ENCODE results near the gene OR6Y1. TPM values are rescaled to one million over a fixed set of nuclear protein-coding genes. Genes with fewer than 3 reads are reported as not detected.

The OR6Y1 gene
- total and polyA plus RNA-seq, 2 donors (not counting 1 experiment from before 2014, with no cell fraction given) = not detected

GRCh38 chr1:158521666-158522058 lies 32.5 kb downstream of the OR6Y1 start:
- no peak overlapping the region for H3K27ac ChIP-seq (ENCODE audit: low read length in 2 of 2)
- Mint-ChIP-seq H3K27me3 (peaks cover 26% of the 10 kb centered on the region), H3K27ac (no peak overlapping the region), H3K4me3 (no peak overlapping the region), H3K4me1 (no peaks in the 10 kb centered on the region), H3K9me3 (ENCODE audit: insufficient read depth) (no peaks in the 10 kb centered on the region)
- H3K9me3 ChIP-seq (ENCODE audit: control extremely low read depth in 1 of 3, control insufficient read depth in 2 of 3, insufficient read depth in 1 of 3, low read length in 2 of 3) = no peaks in the 10 kb centered on the region
- no peaks in the 10 kb centered on the region for H3K79me2 ChIP-seq (ENCODE audit: control insufficient read depth, insufficient read depth, low read length)
- H3K4me1 ChIP-seq (ENCODE audit: control insufficient read depth in 2 of 2, insufficient read depth in 2 of 2, low read length in 2 of 2) = no peaks in the 10 kb centered on the region
- no peaks in the 10 kb centered on the region for H3K36me3 ChIP-seq (replicated peaks in 1 of 2; ENCODE audit: control extremely low read depth in 1 of 2, control insufficient read depth in 1 of 2, extremely low read depth in 1 of 2, insufficient read depth in 2 of 2, low read length in 1 of 2)
- DNase-seq (no peak), ATAC-seq (ENCODE audit: low read depth) (no peak)
- H3K27me3 ChIP-seq (replicated peaks in 1 of 4; ENCODE audit: control extremely low read depth in 1 of 4, control insufficient read depth in 3 of 4, insufficient read depth in 4 of 4, low read length in 3 of 4) = peaks cover 0 to 9% (median 8%) of the 10 kb centered on the region in 4 experiments
- H3K4me3 ChIP-seq (ENCODE audit: control extremely low read depth in 1 of 5, extremely low read depth in 1 of 5, insufficient read depth in 1 of 5, low read depth in 2 of 5, low read length in 4 of 5) = no peak overlapping the region
- no peak overlapping the region for H3K4me2 ChIP-seq (replicated peaks; ENCODE audit: low read depth, low read length, poor library complexity, severe bottlenecking)
- intact Hi-C loops (cut with micrococcal nuclease) = no loop called here
- no peak overlapping the region for H3K9ac ChIP-seq (ENCODE audit: low read length)
- no peaks in the 10 kb centered on the region for H4K20me1 ChIP-seq (ENCODE audit: control insufficient read depth, insufficient read depth, low read length, poor library complexity, severe bottlenecking)
- no peak overlapping the region for H2AFZ ChIP-seq (ENCODE audit: insufficient read depth, low read depth, low read length, poor library complexity, severe bottlenecking)
- WGBS (ENCODE audit: insufficient coverage) = no CpG with 5 or more reads among the region's 2 CpGs
- no peak for TF ChIP-seq EZH2 (IDR thresholded peaks at IDR 0.05; ENCODE audit: borderline replicate concordance, insufficient read depth, low read depth, low read length, poor library complexity, severe bottlenecking)
- ChIA-PET CTCF (interaction anchor here (1.9 kb wide), 1 partner anchor 318 kb away, joined by 6 read pairs; no protein-coding TSS in a partner anchor), POLR2A (no interaction called here)

DNA sequence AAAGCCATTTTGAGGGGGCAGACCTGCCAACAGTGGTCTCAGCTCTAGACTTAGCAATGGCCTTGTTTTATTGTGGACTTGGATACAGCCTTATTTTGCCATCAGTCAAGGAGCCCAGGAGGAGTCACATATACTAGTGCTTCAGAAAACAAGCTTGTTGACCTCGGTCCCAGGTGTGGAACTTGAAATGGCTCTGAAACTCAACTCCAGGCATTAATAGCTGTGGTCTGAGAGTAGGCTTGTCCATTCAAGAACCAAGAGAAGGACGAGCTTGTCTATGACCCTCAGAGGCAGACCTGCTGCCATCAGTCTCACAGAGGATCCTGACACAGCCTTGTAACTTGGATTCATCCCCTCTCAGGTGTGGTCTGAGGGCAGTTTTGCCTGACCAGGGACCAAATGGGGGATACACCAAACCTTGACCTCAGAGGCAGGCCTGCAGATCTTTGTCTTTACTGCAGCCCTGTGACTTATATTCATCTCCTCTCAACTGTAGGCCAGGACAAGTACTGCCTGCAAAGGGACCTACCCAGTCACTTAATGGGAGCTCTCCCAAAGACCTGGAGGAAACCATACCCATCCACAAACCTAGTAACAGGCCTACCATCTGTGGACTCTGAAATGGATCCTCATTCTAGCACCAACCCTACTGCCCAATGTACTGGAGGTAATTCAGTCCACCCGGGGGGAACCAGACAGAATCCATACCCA lies 33.1 kb downstream of the OR6Y1 start:
- Histone ChIP-seq H2AFZ (ENCODE audit: insufficient read depth, low read depth, low read length, poor library complexity, severe bottlenecking) (no peak overlapping the region), H3K79me2 (ENCODE audit: control insufficient read depth, insufficient read depth, low read length) (no peaks in the 10 kb centered on the region), H3K4me2 (replicated peaks; ENCODE audit: low read depth, low read length, poor library complexity, severe bottlenecking) (no peak overlapping the region), H3K36me3 (replicated peaks in 1 of 2; ENCODE audit: control extremely low read depth in 1 of 2, control insufficient read depth in 1 of 2, extremely low read depth in 1 of 2, insufficient read depth in 2 of 2, low read length in 1 of 2) (no peaks in the 10 kb centered on the region), H3K27me3 (replicated peaks in 1 of 4; ENCODE audit: control extremely low read depth in 1 of 4, control insufficient read depth in 3 of 4, insufficient read depth in 4 of 4, low read length in 3 of 4) (peaks cover 0 to 9% (median 8%) of the 10 kb centered on the region in 4 experiments), H3K9ac (ENCODE audit: low read length) (no peak overlapping the region), H3K4me1 (ENCODE audit: control insufficient read depth in 2 of 2, insufficient read depth in 2 of 2, low read length in 2 of 2) (no peaks in the 10 kb centered on the region), H4K20me1 (ENCODE audit: control insufficient read depth, insufficient read depth, low read length, poor library complexity, severe bottlenecking) (no peaks in the 10 kb centered on the region), H3K27ac (ENCODE audit: low read length in 2 of 2) (no peak overlapping the region), H3K9me3 (ENCODE audit: control extremely low read depth in 1 of 3, control insufficient read depth in 2 of 3, insufficient read depth in 1 of 3, low read length in 2 of 3) (no peaks in the 10 kb centered on the region), H3K4me3 (ENCODE audit: control extremely low read depth in 1 of 5, extremely low read depth in 1 of 5, insufficient read depth in 1 of 5, low read depth in 2 of 5, low read length in 4 of 5) (no peak overlapping the region)
- POLR2A ChIA-PET = no interaction called here
- TF ChIP-seq, protein P1, sequence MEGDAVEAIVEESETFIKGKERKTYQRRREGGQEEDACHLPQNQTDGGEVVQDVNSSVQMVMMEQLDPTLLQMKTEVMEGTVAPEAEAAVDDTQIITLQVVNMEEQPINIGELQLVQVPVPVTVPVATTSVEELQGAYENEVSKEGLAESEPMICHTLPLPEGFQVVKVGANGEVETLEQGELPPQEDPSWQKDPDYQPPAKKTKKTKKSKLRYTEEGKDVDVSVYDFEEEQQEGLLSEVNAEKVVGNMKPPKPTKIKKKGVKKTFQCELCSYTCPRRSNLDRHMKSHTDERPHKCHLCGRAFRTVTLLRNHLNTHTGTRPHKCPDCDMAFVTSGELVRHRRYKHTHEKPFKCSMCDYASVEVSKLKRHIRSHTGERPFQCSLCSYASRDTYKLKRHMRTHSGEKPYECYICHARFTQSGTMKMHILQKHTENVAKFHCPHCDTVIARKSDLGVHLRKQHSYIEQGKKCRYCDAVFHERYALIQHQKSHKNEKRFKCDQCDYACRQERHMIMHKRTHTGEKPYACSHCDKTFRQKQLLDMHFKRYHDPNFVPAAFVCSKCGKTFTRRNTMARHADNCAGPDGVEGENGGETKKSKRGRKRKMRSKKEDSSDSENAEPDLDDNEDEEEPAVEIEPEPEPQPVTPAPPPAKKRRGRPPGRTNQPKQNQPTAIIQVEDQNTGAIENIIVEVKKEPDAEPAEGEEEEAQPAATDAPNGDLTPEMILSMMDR (IDR thresholded peaks at IDR 0.05) = no peak
- TF ChIP-seq EZH2 (IDR thresholded peaks at IDR 0.05; ENCODE audit: borderline replicate concordance, insufficient read depth, low read depth, low read length, poor library complexity, severe bottlenecking) = no peak
- H3K4me1 Mint-ChIP-seq = no peaks in the 10 kb centered on the region
- H3K27ac Mint-ChIP-seq = no peak overlapping the region
- CTCF ChIA-PET = interaction anchor here (1.5 to 1.9 kb wide), 2 partner anchors 274 to 317 kb away, joined by 3 to 6 read pairs; no protein-coding TSS in a partner anchor
- H3K9me3 Mint-ChIP-seq (ENCODE audit: insufficient read depth) = no peaks in the 10 kb centered on the region
- intact Hi-C loops (cut with micrococcal nuclease) = no loop called here
- peaks cover 26% of the 10 kb centered on the region for H3K27me3 Mint-ChIP-seq
- DNase-seq = no peak
- ATAC-seq (ENCODE audit: low read depth) = no peak
- H3K4me3 Mint-ChIP-seq = no peak overlapping the region
- 100% methylated on average over 3 of the region's 3 CpGs for WGBS (ENCODE audit: insufficient coverage)
